HT-29 (cell line): Measurements from ENCODE around the gene CTSO. TPM values are rescaled to one million over a fixed set of nuclear protein-coding genes. Genes with fewer than 3 reads are reported as not detected.

Experiments used
- DNase-seq: peaks from one replicate; pipeline ENCODE4 v3.0.0-alpha.2; 2015; ENCODE audit warnings: low spot score
- total RNA-seq: library from RNA; depleted of rRNA; stranded (reverse); fragments of >200 nt; shearing (Covaris generic); gene quantifications from 2 replicates; pipeline ENCODE4 v1.2.3, GENCODE V29; 2014; rRNA removed

CTSO gene, protein sequence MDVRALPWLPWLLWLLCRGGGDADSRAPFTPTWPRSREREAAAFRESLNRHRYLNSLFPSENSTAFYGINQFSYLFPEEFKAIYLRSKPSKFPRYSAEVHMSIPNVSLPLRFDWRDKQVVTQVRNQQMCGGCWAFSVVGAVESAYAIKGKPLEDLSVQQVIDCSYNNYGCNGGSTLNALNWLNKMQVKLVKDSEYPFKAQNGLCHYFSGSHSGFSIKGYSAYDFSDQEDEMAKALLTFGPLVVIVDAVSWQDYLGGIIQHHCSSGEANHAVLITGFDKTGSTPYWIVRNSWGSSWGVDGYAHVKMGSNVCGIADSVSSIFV
- 1.3 and 1.7 TPM in 2 replicates for total RNA-seq

DNA sequence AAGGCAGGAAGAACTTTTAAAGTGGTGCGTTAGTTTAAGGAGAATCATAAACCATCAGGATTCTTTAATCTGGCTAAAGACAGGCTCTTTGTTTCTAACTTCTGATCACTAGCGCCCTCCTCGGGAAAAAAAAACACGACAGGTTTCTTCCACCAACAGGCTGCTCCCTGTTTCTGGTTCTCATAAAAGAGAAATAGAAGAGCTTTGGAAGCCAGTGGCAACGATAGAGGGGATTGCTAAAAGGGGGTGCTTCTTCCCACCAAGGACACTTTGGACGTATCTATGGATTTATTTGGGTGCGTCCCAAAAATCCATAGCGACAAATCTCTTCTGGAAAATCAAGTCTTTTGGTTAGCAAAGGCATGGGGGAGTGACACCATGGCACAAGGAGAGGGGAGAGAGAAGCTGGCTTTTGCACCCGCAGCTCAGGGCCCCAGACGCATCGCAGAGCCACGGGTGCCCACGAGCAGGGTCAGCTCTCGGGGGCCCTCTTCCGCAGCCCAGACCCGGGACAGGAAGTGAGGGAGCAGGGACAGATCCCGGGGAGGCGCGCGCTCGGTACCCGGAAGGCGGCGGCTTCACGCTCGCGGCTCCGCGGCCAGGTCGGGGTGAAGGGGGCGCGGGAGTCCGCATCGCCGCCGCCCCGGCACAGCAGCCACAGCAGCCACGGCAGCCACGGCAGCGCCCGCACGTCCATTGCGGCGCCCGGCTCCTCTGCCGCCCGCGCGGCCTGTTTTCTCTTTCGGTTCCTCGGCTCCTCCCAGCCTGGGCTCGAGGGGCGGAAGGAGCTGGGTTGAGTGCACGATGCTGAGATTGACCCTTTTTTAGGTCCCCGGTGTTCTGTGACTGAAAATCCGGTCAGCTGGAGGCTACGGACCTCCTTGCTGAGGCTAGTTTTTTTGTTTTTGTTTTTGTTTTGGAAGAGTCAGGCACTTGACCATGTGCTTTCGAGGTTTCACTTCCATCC is at the start of gene CTSO:
TSS of gene CTSO (minus strand) at position 716 of the 967 bp plus-strand sequence. CDS start at position 697, 19 bp downstream.
- DNase-seq, result peak; percentile 93

DNA sequence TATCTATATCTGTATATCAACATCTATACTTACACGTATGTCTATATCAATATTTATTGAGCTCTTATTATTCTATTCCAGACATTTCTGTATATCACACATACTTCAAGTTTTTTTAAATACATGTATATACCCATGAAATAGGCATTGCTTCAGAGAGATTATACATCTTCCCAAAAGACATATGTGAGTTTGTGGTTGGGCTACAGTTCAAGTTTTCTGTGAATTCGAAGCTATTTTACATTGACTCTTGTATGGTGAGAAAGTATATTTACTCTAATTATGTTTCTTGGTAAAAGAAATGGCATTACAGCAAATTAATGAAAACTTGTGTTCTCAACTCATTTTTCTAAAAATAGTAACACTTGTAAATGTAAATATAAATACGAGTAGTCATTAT is 46.8 kb upstream of the CTSO start:
- no peak for DNase-seq

DNA sequence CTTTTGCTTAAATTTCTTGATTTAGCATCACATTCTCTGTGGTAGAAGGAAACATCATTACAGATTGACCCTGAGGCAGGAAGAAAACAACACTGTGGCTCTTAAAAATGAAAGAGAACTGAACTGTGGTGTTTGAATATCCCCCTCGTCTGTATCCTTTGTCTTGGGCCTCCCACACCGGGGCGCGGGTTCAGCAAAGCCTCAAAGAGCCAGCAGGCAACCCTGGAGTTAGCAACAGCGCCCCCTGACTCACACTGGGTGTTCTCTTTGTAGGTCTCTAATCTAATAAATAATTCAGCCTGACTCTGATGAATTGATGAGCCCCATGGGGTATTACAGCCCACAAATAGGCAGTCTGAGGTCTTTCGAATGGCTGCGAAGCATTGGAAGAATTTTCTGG is 46.1 kb upstream of the CTSO start:
- no peak for DNase-seq

DNA sequence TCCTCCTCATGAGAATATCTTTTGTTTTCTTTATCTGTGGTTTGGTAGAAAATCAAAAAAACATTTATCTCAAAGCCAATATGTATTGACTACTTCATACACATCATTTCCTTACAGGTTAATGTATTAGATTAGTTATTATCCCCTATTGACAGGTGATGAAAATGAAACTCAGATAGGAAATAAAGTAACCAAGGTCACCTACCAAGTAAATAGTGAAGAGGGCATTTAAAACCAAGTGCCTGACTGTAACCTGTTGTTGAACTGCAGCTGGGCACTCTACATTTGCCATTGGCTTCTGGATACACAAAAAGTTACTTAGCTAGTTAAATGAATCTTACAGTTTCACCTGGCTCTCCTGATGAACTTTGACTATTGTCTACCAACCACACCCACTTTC is 41.4 kb upstream of the CTSO start:
- DNase-seq, result no peak

GRCh38 chr4:155984106-155984797 is 30.6 kb upstream of the CTSO start:
- DNase-seq, result no peak

- no peak for DNase-seq
Measured at GRCh38 chr4:155982736-155983385, 29.2 kb upstream of the CTSO start.

GRCh38 chr4:155978810-155979209 is 25.1 kb upstream of the CTSO start:
- DNase-seq, result no peak

GRCh38 chr4:155975511-155975910 is 21.8 kb upstream of the CTSO start:
- no peak for DNase-seq

- DNase-seq, result no peak
Measured at GRCh38 chr4:155974996-155975395, 21.3 kb upstream of the CTSO start.

GRCh38 chr4:155974476-155974749 is 20.7 kb upstream of the CTSO start:
- DNase-seq, result no peak

DNA sequence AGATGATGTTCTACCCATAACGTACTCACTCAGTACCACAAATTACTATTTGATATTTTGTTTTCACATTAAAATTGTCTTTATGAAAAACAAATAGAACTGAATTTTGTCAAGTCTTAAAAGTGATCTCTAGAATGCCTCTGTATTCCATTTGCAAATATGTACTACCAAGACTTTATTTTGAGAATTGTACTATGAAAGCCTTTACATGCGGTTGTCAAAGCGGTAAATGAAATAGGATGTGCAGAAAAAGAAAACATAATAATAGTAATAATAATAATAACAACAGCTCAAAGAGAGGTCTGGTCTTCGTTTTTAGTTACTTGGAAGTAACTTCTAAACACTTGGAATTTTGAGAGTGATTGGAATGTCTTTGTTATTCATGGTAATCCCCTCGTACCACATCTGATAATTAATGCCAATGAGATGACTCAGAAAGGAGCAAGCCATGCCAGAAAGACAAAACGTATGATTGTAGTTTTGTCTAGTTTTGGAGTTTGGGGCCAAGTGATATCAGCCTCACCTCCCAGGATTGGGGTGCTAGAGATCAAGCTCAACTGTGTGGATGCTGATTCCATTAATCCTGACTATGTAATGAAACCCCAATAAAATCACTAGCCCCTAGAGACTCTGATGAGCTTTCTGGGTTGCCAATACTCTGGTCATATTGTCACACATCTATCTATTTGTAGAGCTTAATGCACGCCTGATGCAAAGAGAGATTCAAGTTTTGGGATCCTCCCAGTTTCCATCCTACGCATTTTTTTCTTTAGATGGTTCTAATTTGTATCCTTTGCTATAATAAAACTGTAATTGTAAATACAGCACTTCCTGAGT is 20.2 kb upstream of the CTSO start:
- DNase-seq, result no peak

DNA sequence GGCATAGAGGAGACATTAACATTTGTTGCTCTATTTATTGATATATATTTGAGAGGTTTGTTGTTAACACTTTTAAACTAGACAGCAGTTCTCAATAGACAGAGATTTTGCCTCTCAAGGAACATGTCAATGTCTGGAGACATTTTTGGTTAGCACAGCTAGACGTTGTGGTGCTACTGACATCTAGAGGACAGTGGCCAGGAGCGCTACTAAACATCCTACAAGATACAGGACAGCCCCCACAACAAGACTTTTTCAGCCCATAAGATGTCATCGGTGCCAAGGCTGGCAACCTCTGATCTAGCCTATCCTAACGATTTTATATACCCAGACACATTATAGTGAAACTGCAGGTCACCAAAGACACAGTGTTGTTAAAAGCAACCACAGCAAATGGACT is 18.4 kb upstream of the CTSO start:
- peak; percentile 57 for DNase-seq

DNA sequence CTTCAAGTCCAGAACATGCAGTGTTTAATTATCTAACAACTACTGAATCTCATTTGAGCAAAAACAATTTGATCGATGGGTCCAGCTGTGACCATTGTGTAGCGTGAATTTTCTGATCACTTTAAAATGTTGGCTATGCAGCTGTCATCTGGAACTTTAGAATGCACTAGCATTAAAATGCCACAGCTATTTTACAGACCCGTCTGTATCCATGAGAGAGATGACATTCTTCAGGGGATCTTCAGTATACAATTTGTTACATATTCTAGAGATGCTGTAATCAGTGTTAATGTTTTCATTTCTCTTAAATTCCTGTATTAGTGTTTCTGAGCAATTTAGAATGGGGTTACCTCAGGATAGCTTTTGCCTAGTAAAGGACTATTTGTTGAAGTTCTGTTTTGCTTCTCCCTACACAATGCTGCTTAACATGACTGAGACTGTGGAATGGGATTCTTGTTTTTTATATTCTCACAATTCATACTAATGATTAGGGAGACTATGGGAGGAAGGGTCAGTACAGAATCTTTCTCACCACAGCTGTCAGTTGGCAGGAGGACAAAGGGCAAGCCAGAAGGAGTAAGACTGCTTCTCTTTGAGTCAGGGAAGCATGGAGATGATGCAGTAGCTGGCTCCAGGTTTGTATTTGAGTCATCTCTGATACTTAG is 13.2 kb upstream of the CTSO start:
- DNase-seq, result no peak

DNA sequence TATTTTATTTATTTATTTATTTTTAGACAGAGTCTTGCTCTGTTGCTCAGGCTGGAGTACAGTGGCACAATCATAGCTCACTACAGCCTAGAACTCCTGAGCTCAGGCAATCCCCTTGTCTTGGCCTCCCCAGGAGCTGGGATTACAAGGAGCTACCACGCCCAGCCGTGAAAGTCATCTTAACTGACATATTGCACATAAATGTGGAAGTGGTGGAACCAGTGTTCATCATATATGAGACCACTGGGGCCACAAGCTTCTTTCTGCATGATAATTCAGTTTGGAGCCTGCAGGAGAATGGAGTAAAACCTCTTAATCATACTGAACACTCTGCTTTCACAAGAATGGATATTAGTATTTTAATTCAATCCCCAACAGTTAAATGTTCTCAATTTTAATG is 12.5 kb upstream of the CTSO start:
- no peak for DNase-seq

GRCh38 chr4:155964016-155964891 is 10.6 kb upstream of the CTSO start:
- DNase-seq, result no peak

DNA sequence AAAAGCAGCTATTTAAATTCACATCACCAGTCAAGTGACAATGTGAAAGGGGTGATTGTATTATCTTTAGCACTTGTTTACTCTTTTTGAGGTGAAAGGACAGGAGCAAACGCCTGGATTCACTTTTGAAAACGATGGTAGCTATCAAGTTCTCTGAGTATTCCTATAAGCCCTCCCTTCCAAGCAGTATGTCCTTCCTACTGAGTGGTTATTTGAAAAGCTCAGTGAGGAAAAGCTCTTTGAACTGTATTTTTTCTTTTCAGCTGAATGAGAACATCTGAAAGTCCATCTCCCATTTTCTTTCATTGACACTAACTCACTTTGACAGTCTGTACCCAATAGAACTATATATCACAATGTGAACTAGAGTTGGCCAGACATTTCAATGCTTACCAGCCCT is 9.1 kb upstream of the CTSO start:
- no peak for DNase-seq

DNA sequence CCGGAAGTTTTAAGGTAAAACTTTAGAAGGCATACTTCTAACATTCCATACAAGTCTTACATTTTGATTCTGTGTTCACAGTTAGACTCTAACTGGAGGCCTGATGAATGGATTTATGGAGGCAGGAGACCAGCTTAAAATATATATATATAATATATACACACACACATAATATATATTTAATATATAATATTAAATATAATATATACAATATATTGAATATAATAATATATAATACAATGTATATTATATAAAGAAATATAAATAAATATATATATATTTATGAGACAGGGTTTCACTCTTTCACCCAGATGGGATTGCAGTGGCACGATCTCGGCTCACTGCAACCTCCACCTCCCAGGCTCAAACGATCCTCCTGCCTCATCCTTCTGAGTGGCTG is 7.9 kb upstream of the CTSO start:
- no peak for DNase-seq

GRCh38 chr4:155960522-155960921 is 6.9 kb upstream of the CTSO start:
- DNase-seq, result no peak

DNA sequence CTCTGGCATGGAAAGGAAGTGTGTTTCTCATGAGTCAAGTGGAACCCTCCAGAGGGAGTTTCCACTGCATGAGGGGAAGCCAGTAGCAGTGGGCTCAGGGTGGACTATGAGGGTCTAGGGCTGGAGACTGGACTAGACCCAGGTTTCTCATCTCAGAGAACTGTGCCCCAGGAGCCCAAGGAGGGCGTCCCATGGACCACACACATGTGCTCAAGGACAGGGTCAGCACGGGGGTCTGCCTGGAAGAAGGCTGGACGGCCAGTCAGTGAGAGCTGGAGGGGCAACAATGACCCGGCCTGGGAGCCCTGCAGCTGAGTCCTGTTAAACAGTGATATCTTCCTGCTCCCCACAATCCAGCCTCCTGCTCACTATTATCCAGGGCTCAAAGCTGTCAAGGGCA is 5.8 kb upstream of the CTSO start:
- DNase-seq, result no peak
